C4-2B (cell line): ENCODE results near the gene ADGRV1.

Experiments used
- H3K27ac ChIP-seq: fragments of 450-650 bp; 2 replicates; pipeline ENCODE4 v1.5.1; 2017
- CTCF ChIP-seq: fragments of 450-650 bp; conservative IDR thresholded peaks from 2 replicates; pipeline ENCODE4 v1.5.1; 2017; ENCODE audit warnings: mild to moderate bottlenecking
- ZFX ChIP-seq: fragments of 450-650 bp; IDR thresholded peaks from 2 replicates; pipeline ENCODE4 v1.6.1; 2017

ADGRV1 gene

DNA sequence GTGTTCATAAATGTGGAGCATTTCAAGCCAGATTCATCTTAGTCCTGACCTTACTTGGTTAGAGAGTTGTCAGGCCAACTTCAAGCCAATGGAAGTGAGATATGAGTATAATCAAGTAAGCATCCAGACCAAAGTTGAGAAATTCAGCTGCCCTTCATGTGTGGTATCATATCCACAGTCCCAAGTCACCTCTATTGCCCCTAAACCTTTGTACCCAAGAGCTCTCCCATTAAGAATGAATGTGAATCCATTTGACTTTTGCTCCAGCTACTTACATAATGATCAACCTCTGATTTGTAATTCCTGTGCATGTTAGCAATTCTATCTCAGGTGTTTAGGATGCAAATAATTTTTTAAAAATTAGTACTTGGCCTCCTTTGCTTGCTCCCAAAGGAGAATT lies 342.7 kb downstream of the ADGRV1 start:
- TF ChIP-seq CTCF (no peak), ZFX (no peak)
- H3K27ac ChIP-seq = no peak overlapping the region

GRCh38 chr5:90902170-90902569 lies 343.6 kb downstream of the ADGRV1 start:
- TF ChIP-seq ZFX (no peak), CTCF (no peak)
- no peak overlapping the region for H3K27ac ChIP-seq

GRCh38 chr5:90902651-90903386 lies 344.2 kb downstream of the ADGRV1 start:
- no peak for TF ChIP-seq ZFX
- TF ChIP-seq CTCF = no peak
- no peak overlapping the region for H3K27ac ChIP-seq

GRCh38 chr5:90909101-90909503 lies 350.5 kb downstream of the ADGRV1 start:
- TF ChIP-seq ZFX (no peak), CTCF (no peak)
- H3K27ac ChIP-seq = peak overlapping the region; percentile 27; the same call in 1 of the 2 replicates

- TF ChIP-seq CTCF (no peak), ZFX (no peak)
- no peak overlapping the region for H3K27ac ChIP-seq
Observed at GRCh38 chr5:90909940-90910339, 351.3 kb downstream of the ADGRV1 start.

DNA sequence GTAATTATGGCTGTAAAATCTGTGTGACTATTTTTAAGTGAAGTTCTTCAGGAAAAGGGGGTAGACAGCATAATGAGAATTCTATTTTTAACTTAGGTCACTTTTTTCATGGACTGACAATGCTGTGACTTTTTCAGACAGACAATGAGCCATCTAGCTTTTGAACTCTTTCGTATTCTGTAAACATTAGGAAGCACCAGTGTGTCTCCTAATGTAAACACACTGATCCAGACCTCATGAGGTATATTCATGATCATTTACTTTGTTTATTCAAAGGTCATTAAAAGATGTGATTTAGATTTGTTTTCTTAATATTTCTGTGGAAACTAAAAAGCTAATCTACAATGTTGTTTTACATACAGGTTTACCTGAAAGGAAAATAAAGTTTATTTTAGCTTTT lies 352.6 kb downstream of the ADGRV1 start:
- no peak for TF ChIP-seq CTCF
- no peak for TF ChIP-seq ZFX
- H3K27ac ChIP-seq = no peak overlapping the region

DNA sequence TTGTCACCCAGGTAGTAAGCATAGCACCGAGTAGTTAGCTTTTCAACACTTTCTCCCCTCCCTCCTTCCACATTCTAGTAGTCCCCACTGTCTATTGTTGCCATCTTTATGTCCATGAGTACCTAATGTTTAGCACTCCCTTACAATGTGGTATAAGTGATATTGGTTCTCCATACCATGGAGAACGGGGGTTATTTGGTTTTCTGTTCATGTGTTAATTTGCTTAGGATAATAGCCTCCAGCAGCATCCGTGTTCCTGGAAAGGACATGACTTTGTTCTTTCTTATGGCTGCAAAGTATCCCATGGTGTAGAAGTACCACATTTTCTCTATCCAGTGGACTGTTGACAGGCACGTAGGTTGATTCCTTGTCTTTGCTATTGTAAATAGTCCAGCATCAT lies 353.9 kb downstream of the ADGRV1 start:
- no peak overlapping the region for H3K27ac ChIP-seq
- no peak for TF ChIP-seq ZFX
- no peak for TF ChIP-seq CTCF
